HK-2 (cell line): ENCODE data around the gene ZBED6.

Source experiments
- DNase-seq: peaks from one replicate; pipeline ENCODE4 v3.0.0-alpha.2; 2018; ENCODE audit not compliant: unreplicated experiment

The ZBED6 gene

DNA sequence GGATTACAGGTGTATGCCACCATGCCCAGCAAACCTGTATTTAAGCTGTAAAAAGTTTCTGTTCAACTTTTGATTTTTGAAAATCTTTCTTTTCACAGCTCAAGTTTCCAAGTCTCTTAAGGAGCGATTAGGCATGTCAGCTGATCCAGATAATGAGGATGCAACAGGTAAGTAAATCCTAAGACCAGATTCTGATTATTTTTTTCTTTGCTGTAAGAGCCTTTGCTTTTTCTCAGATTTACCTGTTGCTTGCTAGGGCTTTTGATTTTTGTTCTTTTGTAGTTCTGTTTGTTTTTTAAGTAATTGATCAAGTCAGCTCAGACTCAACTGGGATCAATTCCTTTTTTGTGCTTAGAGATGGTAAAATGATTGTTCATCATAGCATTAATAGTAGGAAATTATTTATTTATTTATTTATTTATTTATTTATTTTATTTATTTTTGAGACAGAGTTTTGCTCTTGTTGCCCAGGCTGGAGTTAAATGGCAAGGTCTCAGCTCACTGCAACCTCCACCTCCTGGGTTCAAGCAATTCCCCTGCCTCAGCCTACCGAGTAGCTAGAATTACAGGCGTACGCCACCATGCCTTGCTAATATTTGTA, 44.9 kb downstream of the ZBED6 start:
- no peak for DNase-seq

DNA sequence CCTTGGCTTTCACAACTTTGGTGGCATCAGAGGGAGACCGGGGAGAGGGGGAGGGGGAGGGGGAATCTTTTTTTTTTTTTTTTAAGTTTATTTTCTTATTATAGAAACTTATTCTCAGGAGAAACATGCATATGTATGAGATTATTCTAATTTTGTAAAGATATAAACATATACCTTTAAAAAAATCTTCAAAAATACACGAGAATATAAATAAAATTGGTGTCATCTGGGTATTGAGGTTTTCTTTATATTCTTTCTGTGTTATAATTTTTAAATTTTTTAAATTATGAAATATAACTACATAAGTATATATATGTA, 47.1 kb downstream of the ZBED6 start:
- DNase-seq, result no peak

DNA sequence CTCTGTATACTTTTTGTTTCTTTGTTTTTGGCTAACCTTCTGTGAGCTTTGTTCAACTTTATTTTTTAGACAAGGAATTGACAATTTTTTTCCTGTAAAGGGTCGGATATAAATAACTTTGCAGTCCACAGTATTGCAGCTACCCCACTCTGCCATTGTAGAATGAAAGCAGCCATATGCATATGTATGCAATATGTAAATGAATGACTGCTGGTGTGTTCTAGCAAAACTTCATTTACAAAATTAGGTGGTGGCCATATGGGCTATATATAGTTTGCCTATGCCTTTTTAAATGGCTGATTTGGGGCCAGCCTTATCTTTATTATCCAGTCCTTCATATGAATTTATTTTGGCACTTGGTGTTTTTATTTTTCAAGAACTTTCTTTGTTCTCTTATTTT, 48.0 kb downstream of the ZBED6 start:
- DNase-seq, result no peak
